ENCODE data around the gene LINGO3.

LINGO3 gene

GRCh38 chr19:2261438-2262172 lies 46.3 kb downstream of the LINGO3 start:
- no peak for DNase-seq (ENCODE audit: low spot score)

- no peak for DNase-seq (ENCODE audit: low spot score)
Observed at GRCh38 chr19:2260341-2260805, 47.6 kb downstream of the LINGO3 start.

- DNase-seq (ENCODE audit: low spot score): no peak
Observed at GRCh38 chr19:2259336-2259735, 48.6 kb downstream of the LINGO3 start.

Data from activated CD4-positive, alpha-beta T cell treated with anti-CD3 and anti-CD28 coated beads, Interleukin-2, Interleukin-4, amounts not matched to agents 100 ng/mL and 50 ng/mL, durations not matched to agents 16 hours and 8 hours (primary cell).